Measurements from ENCODE around the gene PIRT.
"Not testable (repeated sequence)": the region's sequence is repeated elsewhere in the genome, so short reads cannot be mapped to it uniquely, and the experiment has no call there.

PIRT gene

GRCh38 chr17:10837921-10838320, at the start of gene PIRT:
Gene PIRT (minus strand): TSS chr17:10838087. CDS start chr17:10825645, 12,442 bp downstream.
- DNase-seq (ENCODE audit: low read depth), result no peak

- DNase-seq (ENCODE audit: low read depth), result no peak
Measured at GRCh38 chr17:10881959-10882358, 44.1 kb upstream of the PIRT start.

- no peak for DNase-seq (ENCODE audit: low read depth)
Measured at GRCh38 chr17:10879190-10879836, 41.4 kb upstream of the PIRT start.

- DNase-seq (ENCODE audit: low read depth), result no peak
Measured at GRCh38 chr17:10875984-10876555, 38.2 kb upstream of the PIRT start.

- no peak for DNase-seq (ENCODE audit: low read depth)
Measured at GRCh38 chr17:10875430-10875851, 37.6 kb upstream of the PIRT start.

GRCh38 chr17:10871914-10872313, 34.0 kb upstream of the PIRT start:
- no peak for DNase-seq (ENCODE audit: low read depth)

GRCh38 chr17:10870336-10871050, 32.6 kb upstream of the PIRT start:
- no peak for DNase-seq (ENCODE audit: low read depth)

- not testable (repeated sequence) for DNase-seq (ENCODE audit: low read depth)
Measured at GRCh38 chr17:10868744-10869143, 30.9 kb upstream of the PIRT start.

GRCh38 chr17:10859051-10859450, 21.2 kb upstream of the PIRT start:
- no peak for DNase-seq (ENCODE audit: low read depth)

- no peak for DNase-seq (ENCODE audit: low read depth)
Measured at GRCh38 chr17:10857976-10858375, 20.1 kb upstream of the PIRT start.

- not testable (repeated sequence) for DNase-seq (ENCODE audit: low read depth)
Measured at GRCh38 chr17:10846636-10847035, 8.7 kb upstream of the PIRT start.

- no peak for DNase-seq (ENCODE audit: low read depth)
Measured at GRCh38 chr17:10845388-10845751, 7.5 kb upstream of the PIRT start.

GRCh38 chr17:10844621-10845387, 6.9 kb upstream of the PIRT start:
- peak; percentile 34 for DNase-seq (ENCODE audit: low read depth)

GRCh38 chr17:10843811-10844210, 5.9 kb upstream of the PIRT start:
- no peak for DNase-seq (ENCODE audit: low read depth)

- DNase-seq (ENCODE audit: low read depth), result no peak
Measured at GRCh38 chr17:10842658-10843057, 4.8 kb upstream of the PIRT start.

- DNase-seq (ENCODE audit: low read depth), result no peak
Measured at GRCh38 chr17:10838682-10839081, 795 bp upstream of the PIRT start.

GRCh38 chr17:10836966-10837590, 809 bp downstream of the PIRT start:
- no peak for DNase-seq (ENCODE audit: low read depth)

GRCh38 chr17:10836145-10836544, 1.7 kb downstream of the PIRT start:
- no peak for DNase-seq (ENCODE audit: low read depth)

- no peak for DNase-seq (ENCODE audit: low read depth)
Measured at GRCh38 chr17:10831696-10832095, 6.2 kb downstream of the PIRT start.

- no peak for DNase-seq (ENCODE audit: low read depth)
Measured at GRCh38 chr17:10827898-10828552, 9.9 kb downstream of the PIRT start.

GRCh38 chr17:10824874-10825273, 13.0 kb downstream of the PIRT start:
- no peak for DNase-seq (ENCODE audit: low read depth)

- no peak for DNase-seq (ENCODE audit: low read depth)
Measured at GRCh38 chr17:10821770-10822169, 16.1 kb downstream of the PIRT start.

Measured in stimulated activated CD8-positive, alpha-beta memory T cell treated with anti-CD3 and anti-CD28 coated beads, Interleukin-15, amount 100 ng/mL, for 24 hours (primary cell).